Fibroblast of skin of right biceps (primary cell): Measurements from ENCODE around the gene TFCP2L1.

Experiments
- DNase-seq: peaks from one replicate; pipeline ENCODE4 v3.0.0-alpha.2; 2013

TFCP2L1 gene

GRCh38 chr2:121213386-121213785 lies 71.6 kb downstream of the TFCP2L1 start:
- no peak for DNase-seq

GRCh38 chr2:121212661-121213325 lies 72.2 kb downstream of the TFCP2L1 start:
- no peak for DNase-seq

GRCh38 chr2:121211689-121212151 lies 73.3 kb downstream of the TFCP2L1 start:
- no peak for DNase-seq

GRCh38 chr2:121211251-121211650 lies 73.8 kb downstream of the TFCP2L1 start:
- DNase-seq: no peak

- no peak for DNase-seq
Observed at GRCh38 chr2:121210691-121211090, 74.3 kb downstream of the TFCP2L1 start.

- DNase-seq: no peak
Observed at GRCh38 chr2:121209014-121209610, 75.9 kb downstream of the TFCP2L1 start.

GRCh38 chr2:121207494-121207893 lies 77.5 kb downstream of the TFCP2L1 start:
- no peak for DNase-seq

GRCh38 chr2:121205321-121205942 lies 79.6 kb downstream of the TFCP2L1 start:
- peak; percentile 9 for DNase-seq

GRCh38 chr2:121203591-121204249 lies 81.3 kb downstream of the TFCP2L1 start:
- DNase-seq: no peak

GRCh38 chr2:121202541-121203310 lies 82.3 kb downstream of the TFCP2L1 start:
- DNase-seq: no peak

- no peak for DNase-seq
Observed at GRCh38 chr2:121201796-121202195, 83.2 kb downstream of the TFCP2L1 start.

GRCh38 chr2:121200419-121201315 lies 84.3 kb downstream of the TFCP2L1 start:
- no peak for DNase-seq

GRCh38 chr2:121200011-121200347 lies 85.0 kb downstream of the TFCP2L1 start:
- DNase-seq: no peak

- DNase-seq: no peak
Observed at GRCh38 chr2:121199281-121200010, 85.6 kb downstream of the TFCP2L1 start.

- peak; percentile 46 for DNase-seq
Observed at GRCh38 chr2:121197369-121198091, 87.5 kb downstream of the TFCP2L1 start.

- DNase-seq: no peak
Observed at GRCh38 chr2:121196849-121197155, 88.2 kb downstream of the TFCP2L1 start.

GRCh38 chr2:121196132-121196848 lies 88.7 kb downstream of the TFCP2L1 start:
- no peak for DNase-seq

GRCh38 chr2:121195036-121195435 lies 90.0 kb downstream of the TFCP2L1 start:
- DNase-seq: no peak

GRCh38 chr2:121194626-121195025 lies 90.4 kb downstream of the TFCP2L1 start:
- DNase-seq: no peak

- DNase-seq: no peak
Observed at GRCh38 chr2:121193185-121193584, 91.8 kb downstream of the TFCP2L1 start.
